Hindlimb muscle (tissue), 1 donor: ENCODE data around the gene CIAO3. TPM values are rescaled to one million over a fixed set of nuclear protein-coding genes. Genes with fewer than 3 reads are reported as not detected.

Source experiments
- DNase-seq: peaks from one replicate; pipeline ENCODE4 v3.0.0-alpha.2; 2013
- polyA plus RNA-seq: library from polyadenylated mRNA; unstranded; fragments of 120-200 nt; gene quantifications from one replicate; pipeline ENCODE4 v1.2.1, GENCODE V29; 2013; ENCODE audit not compliant: insufficient read length

The CIAO3 gene
- polyA plus RNA-seq, 1 donor: 17.1 TPM

GRCh38 chr16:709566-710499 is 31.0 kb downstream of the CIAO3 start:
- no peak for DNase-seq

- no peak for DNase-seq
Observed at GRCh38 chr16:708959-709358, 31.8 kb downstream of the CIAO3 start.

DNA sequence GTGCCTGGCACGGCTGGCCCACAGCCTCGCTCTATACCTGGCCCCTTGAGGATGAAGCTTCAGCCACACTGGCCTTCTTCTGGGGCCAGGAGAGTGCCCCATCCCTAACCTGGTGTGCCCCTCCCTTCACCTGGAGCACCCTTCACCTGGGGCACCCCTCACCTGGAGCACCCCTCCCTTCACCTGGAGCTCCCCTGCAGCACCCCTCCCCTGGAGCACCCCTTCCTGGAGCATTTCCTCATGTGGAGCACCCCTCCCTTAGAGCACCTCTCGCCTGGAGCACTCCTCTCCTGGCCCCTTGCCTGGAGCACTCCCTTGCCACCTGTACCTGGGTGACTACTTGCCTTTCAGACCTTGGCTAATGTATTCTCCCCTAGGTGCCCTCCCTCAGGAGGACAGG is 32.8 kb downstream of the CIAO3 start:
- DNase-seq: no peak

GRCh38 chr16:707062-707538 is 33.7 kb downstream of the CIAO3 start:
- DNase-seq: no peak

GRCh38 chr16:706189-707061 is 34.4 kb downstream of the CIAO3 start:
- no peak for DNase-seq

GRCh38 chr16:705431-706188 is 35.2 kb downstream of the CIAO3 start, which contains the start of gene FBXL16:
TSS of gene FBXL16 (minus strand) at chr16:705801. CDS start at chr16:697405, 8,396 bp downstream.
- no peak for DNase-seq

GRCh38 chr16:704552-705380 is 36.0 kb downstream of the CIAO3 start:
- no peak for DNase-seq

GRCh38 chr16:704047-704446 is 36.8 kb downstream of the CIAO3 start:
- no peak for DNase-seq

GRCh38 chr16:703406-703805 is 37.4 kb downstream of the CIAO3 start:
- DNase-seq: no peak

DNA sequence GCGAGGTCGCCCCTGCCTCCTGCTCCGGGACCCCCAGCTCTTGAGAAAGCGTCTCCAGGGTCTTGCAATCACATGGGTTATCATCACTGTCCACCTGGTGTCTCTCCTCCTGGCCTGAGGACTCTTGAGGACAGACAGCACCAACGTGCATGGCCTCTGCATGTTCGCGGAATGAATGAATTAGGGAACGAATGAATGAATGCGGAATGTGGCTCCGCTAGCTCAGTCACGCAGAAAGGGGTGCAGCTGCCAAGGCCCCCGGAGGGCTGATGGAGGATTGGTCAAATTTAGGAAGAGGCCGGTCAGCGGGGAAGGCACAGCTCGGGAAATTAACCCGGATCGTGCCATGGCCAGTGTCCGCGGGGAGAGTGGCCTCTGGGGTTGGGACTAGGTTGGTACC is 38.5 kb downstream of the CIAO3 start:
- no peak for DNase-seq

GRCh38 chr16:700684-701584 is 39.9 kb downstream of the CIAO3 start:
- no peak for DNase-seq

DNA sequence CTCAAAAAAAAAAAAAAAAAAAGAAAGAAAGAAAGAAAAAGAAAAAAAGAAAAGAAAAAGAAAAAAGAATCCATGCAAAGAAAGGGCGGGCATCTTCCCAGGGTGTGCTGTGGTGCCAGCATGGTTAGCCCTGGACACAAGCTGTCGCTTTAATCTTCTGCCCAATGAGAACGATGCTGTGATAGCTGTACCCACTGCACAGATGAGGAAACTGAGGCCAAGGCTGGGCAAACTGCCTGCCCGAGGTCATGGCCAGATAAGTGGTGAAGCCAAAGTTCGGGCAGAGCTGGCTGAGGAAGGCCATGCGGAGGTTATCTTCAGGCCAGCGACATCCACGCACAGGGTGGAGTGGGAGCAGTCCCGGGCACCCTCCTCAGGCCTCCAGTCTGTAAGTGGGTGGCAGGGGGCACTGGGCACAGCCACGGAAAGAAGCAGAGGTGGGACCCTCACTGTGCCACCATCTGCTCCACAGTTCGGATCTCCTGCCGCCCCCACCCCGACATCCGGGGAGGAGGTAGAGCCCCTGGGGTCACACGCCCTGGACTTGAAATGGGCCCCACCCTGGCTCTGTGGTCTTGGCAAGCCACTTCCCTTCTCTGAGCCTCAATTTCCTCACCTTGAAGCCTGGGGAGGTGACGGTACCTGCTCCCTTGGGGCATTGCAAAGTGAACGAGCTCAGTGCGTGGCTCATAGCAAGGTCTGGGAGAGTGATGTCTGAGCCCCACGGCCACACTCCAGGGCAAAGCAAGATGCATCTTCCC is 41.7 kb downstream of the CIAO3 start:
- no peak for DNase-seq

- no peak for DNase-seq
Observed at GRCh38 chr16:695355-696089, 45.3 kb downstream of the CIAO3 start.

- no peak for DNase-seq
Observed at GRCh38 chr16:694863-695354, 45.9 kb downstream of the CIAO3 start.

DNA sequence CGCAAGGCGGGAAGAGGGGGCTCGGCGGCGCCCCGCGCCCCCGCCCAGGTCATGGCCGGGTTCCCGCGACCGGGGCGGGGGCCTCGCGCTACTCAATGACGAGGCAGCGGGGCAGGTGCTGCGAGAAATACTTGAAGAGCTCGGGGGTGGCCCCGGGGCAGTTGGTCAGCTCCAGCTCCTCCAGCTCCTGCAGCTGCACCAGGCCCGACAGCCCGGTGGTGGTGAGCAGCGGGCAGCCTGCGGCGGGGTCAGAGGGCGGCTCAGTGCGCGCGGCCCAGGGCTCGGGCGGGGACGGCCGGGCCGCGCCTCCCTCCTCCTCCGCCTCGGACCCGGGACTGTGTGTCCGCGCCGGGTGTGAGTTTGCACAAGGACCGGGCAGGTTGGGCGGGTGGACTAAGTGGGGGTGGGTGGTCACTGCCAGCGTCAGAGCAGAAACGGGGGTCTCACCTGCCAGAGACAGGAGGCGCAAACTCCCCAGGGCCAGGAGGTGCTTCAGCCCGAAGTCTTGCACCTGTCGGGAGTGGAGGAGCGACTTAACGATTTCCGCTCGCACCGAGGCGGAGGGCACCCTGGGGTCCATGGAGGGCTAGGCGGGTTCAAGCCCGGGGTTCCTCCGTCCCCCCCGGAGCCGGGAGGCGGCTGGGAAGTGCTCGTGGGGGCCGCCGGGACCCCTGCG is 46.5 kb downstream of the CIAO3 start:
- no peak for DNase-seq

DNA sequence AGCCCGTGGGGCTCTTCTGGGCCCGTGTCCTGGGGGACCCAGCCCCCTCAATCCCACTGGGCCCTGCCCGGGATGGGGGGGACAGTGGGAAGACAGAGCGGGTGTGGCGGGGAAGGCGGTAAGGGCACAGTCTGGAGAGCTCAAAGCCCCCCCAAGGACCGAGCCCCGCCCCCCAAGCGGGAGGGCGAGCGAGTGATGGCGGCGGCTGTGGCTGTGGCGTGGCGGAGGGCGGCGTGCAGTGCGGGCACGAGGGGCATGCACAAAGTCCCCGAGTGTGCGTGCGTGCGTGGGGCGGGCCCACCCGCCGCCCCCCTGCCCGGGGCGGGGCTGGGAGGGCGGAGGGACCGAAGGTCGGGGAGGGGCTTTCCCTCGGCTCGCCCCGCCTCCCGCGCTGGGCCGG is 47.0 kb downstream of the CIAO3 start:
- no peak for DNase-seq

DNA sequence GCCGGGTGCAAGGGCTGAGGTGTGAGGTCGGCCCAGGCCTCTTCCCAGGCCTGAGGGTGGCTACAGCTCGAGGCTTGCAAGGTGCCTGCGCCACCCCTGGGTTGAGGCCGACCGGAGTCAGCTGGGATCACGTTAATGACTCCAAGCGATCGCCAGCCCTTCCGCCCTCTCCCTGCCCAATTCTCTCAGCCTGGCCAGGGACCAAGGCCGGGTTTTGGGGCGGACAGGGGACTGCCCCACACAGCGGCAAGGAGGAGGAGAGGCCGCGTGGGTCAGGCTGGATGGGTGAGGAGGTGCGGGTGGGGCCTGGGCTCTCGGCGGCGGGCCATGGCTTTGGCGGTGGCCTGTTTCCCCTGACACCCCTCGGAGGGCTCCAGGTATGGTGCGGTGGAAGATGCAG is 47.4 kb downstream of the CIAO3 start:
- no peak for DNase-seq
